ENCODE results near the gene RFX5.
"Not testable (repeated sequence)": the region's sequence is repeated elsewhere in the genome, so short reads cannot be mapped to it uniquely, and the experiment has no call there.

The RFX5 gene

GRCh38 chr1:151346769-151347522 lies at the start of gene RFX5:
RFX5 (minus strand) TSS chr1:151347252; CDS start chr1:151346320, 932 bp downstream.
- peak; percentile 93 for DNase-seq

DNA sequence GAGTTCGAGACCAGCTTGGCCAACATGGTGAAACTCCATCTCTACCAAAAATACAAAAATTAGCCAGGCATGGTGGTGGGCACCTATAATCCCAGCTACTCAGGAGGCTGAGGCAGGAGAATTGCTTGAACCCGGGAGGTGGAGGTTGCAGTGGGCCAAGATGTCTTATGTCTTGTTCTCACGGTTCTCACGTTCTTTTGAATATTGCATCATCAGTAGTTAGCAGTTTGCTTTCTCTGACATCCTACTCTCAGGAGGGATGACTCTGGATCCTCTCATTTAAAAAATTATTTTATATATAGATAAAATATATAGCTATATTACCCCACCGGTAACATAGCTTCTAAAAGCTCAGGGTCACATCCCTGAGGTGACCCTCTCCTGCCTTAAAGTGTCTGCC lies 49.2 kb upstream of the RFX5 start:
- not testable (repeated sequence) for DNase-seq

DNA sequence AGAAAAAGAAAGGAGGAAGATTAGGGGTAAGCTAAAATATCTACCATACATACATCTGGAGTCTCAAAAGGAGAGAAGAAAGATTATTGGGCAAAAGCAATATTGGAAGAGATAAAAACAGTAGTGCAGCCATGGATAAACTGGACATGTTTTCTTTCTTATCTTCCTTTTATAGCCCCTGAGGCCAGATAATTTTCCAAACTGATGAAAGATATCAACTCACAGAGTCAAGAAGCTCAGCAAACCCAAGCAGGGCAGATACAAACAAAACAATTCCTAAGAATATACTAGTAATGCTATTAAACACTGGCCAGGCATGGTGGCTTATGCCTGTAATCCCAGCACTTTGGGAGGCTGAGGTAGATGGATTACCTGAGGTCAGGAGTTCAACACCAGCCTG lies 46.5 kb upstream of the RFX5 start:
- no peak for DNase-seq

- DNase-seq, result no peak
Measured at GRCh38 chr1:151391079-151391563, 44.1 kb upstream of the RFX5 start.

- not testable (repeated sequence) for DNase-seq
Measured at GRCh38 chr1:151390221-151391078, 43.4 kb upstream of the RFX5 start.

- DNase-seq, result no peak
Measured at GRCh38 chr1:151386002-151386401, 39.0 kb upstream of the RFX5 start.

DNA sequence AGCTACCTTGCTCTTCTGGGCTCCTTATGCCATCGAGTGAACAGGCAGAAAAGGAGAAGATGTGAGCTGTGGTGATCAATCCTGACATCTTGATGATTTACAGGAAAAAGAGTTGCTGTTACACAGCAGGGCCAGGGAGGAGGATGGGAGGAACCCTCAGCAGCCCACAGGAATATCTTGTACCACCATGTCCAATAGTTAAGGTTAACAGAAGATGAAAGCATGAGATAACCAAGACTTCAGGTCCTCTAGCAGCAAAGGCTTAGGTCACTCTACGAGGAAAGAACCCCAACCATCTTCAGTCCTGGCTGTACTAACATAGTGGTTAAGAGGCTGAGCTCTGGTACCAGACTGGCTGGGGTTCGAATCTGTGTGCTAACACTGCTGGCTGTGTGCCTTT lies 37.5 kb upstream of the RFX5 start:
- no peak for DNase-seq

DNA sequence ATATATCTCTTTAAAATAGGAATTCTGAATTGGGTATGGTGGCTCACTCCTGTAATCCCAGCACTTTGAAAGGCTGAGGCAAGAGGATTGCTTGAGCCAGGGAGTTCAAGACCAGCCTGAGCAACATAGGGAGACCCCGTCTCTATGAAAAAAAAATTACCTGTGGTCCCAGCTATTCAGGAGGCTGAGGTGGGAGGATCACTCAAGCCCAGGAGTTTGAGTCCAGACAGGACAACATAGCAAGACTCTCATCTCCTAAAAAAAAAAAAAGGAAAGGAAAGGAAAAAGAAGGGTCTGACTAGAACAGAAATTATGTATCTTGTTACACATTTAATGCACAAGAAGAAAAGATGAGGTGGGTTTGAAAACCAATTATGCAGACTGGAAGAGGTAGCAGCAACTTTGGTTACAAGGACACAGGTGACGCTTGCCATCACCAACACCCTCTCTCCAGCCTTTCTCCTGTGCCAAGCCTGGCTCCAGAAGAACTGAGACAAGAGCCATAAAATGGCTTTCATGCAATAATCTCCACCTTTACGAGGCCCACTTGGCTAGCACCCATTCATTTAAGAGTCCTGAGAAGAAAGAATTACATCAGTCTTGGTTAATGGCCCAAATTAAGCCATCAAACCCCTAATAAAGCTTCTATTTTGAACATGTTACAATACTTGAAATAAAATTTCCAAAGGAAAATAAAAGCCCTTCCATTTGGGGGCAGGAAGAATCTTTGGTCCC lies 30.3 kb upstream of the RFX5 start:
- no peak for DNase-seq

- no peak for DNase-seq
Measured at GRCh38 chr1:151373196-151373595, 26.1 kb upstream of the RFX5 start.

DNA sequence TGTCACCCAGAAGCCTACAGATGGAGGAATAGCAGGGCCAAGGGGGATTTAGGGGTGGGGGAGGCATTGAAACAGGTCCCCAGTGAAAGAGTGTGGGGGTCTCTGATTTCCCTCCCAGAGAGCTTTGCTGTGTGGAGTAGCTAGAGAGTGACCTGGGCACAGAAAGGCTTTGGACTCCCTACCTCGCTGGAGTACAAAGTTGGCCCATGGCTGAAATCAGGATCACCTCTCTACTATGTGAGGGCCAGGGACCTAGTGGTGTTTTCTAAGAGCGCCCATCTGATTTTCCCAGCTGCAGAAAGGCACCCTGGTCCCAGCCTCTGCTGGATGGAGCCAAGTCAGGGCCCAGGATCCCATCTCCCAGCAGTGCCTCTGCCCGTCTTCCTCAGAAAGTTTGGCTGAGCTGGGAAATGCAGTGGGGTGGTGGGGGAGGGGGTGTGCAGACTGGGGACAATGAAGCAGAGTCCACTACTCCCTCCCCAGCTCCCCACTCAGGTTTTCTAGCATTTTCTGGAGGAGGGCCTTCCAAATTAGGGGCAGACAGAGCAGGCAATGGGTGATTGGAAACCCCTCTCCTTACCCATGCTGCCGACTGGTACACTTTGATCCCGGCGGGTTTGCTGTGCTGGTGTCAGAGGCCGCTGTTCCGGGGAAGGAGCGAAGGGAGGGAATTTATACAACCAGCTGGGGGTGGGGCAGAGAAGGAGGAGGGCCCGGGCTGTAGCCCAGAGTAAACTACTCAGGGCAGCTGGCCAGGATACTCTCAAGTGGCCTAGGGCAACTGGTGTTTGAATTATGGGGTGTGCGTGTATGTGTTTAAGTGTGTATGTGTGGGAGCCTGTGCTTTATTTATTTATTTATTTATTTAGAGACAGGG lies 25.2 kb upstream of the RFX5 start, which contains the start of gene SELENBP1:
Gene SELENBP1 (minus strand): TSS at position 648 of the 877 bp plus-strand sequence. CDS start 64 bp downstream, at position 584.
- DNase-seq, result no peak

GRCh38 chr1:151371370-151372057 lies 24.5 kb upstream of the RFX5 start:
- no peak for DNase-seq

- DNase-seq, result no peak
Measured at GRCh38 chr1:151370211-151370911, 23.3 kb upstream of the RFX5 start.

DNA sequence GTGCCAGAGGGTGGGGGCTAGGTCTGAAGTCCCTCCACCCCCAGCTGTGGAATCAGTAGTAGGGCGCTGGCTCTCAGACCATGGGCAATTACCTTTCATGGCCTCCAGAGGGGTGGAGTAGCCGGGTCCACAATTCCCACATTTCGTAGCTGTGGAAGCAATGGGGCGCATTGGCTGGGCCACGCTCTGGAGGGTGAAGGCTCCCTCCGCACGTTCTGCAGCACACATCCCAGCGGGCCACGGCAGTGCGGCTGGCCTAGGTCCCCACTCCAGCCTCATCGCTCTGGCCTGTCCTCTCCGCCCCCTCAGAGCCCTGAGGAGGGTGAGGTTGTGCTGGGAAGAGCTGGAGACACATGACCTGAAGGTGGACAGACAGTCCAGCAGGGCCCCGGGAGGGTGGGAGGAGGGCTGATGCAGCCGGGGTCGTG lies 22.6 kb upstream of the RFX5 start:
- DNase-seq, result no peak

DNA sequence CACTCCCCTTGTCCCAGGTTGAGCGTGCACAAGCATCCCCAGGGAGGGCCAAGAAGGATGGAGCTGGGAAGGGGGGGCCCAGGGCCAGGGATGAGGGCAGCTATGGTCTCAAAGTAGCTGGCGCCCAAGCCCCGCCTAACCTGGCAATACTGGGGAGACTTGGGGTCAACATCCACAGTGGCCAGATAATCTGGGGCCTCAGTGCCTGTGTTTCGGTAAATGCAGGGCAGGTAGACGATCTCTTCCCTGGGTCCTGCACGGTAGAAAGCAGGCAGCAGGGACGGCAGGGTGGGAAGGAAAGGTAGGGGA lies 22.2 kb upstream of the RFX5 start:
- DNase-seq, result no peak

DNA sequence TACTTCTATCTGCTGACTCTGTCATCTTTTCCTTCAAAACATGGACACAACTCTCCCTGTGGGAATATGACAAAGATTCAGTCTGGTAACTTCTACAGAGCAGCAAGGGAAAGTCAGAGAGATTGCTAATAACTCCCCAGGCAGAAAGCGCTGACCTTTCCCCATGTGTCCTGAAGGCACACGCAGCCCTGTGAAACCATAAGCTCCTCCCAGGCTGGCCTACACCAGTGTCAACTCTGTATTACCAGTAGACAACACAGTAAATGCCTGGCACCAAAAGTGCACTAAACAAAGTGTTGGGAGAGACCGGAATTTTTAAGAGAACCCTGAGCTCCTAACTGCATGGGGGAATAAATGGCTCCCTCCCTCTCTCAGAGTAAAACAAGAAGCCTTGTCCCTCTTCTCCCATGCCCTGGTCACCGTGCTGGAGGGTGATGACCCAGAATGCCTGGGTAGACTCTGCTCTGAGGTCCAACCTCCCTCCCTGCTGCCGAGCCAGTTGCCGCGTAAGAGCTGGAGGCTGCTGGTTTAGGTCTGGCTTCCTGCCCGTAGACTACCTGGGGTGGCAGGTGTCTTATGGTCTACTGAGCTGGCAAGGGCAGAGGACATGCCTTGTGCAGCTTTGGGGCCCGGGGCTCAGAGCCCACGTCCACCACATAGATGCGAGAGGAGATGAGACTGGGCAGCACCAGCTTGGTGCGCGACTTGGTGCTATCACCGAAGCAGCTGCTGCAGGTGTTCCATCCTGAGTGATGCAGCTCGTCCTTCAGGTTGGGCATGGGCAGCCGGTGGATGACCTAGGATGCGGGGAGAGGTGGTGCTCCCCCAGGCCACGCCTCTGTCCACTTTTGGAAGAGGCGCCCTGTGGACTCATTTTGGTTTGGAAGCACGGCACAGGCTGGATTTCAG lies 21.6 kb upstream of the RFX5 start:
- no peak for DNase-seq

DNA sequence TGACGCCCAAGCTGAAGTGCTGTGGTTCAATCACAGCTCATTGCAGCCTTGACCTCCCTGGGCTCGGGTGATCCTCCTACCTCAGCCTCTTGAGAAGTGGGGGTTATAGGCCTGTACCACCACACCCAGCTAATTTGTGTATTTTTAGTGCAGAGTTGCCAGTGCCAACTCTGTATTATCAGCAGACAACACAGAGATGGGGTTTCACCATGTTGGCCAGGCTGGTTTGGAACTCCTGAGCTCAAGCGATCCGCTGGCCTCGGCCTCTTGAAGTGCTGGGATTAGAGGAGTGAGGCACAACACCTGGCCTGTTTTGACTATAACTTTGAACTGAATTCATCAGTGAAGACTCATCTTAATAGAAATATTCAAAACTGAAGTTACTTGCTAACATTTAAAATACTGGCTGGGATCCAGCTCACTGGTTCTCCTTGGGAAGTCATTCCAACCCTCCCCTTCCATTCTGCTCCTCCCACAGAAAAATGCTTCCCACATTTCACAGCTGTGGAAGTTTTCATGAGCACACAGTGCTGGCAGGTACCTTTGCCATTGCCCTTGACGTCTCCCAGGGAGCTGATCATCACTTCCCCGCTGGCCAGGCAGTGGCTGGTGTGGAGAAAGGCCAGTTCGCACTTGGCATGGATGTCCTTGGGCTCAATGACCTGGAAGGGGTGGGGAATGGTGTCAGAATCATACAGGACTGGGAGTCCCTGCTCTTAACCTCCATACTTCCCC lies 20.8 kb upstream of the RFX5 start:
- DNase-seq, result no peak

GRCh38 chr1:151364996-151365395 lies 17.9 kb upstream of the RFX5 start:
- DNase-seq, result no peak

- no peak for DNase-seq
Measured at GRCh38 chr1:151362308-151363155, 15.5 kb upstream of the RFX5 start.
